Activated T-cell treated with anti-CD3 and anti-CD28 coated beads, Interleukin-2, amount 50 U/mL, for 72 hours (primary cell): Measurements from ENCODE around the gene CCDC9B. TPM values are rescaled to one million over a fixed set of nuclear protein-coding genes. Genes with fewer than 3 reads are reported as not detected.

Experiments used
- ATAC-seq, 2 donors: fragments of 150-1000 bp; cut with Tn5 transposase; replicated peaks in 1 of 2; 2 replicates each; pipeline ENCODE4 v1.10.0; 2021; ENCODE audit warnings: moderate library complexity in 2 of 2, mild to moderate bottlenecking in 1 of 2
- DNase-seq, 2 donors: peaks; one replicate each; pipeline ENCODE4 v3.0.0; 2021 to 2022; ENCODE audit warnings: mixed read lengths in 1 of 2
- H3K27ac Mint-ChIP-seq: one replicate; pipeline ENCODE4 v1.8.0; 2022; ENCODE audit warnings: mild to moderate bottlenecking, moderate library complexity, mixed read lengths
- H3K27me3 Mint-ChIP-seq: one replicate; pipeline ENCODE4 v1.8.0; 2022; ENCODE audit warnings: low read depth, mixed read lengths
- H3K36me3 Mint-ChIP-seq, 2 donors: one replicate each; pipeline ENCODE4 v1.8.0; 2022; ENCODE audit warnings: mixed read lengths in 2 of 2, mild to moderate bottlenecking in 1 of 2; ENCODE audit not compliant: insufficient read depth in 2 of 2
- H3K4me1 Mint-ChIP-seq: one replicate; pipeline ENCODE4 v1.8.0; 2022; ENCODE audit warnings: low read depth, mixed read lengths
- H3K4me3 Mint-ChIP-seq, 2 donors: one replicate each; pipeline ENCODE4 v1.8.0; 2022; ENCODE audit warnings: mild to moderate bottlenecking in 2 of 2, mixed read lengths in 2 of 2, moderate library complexity in 2 of 2
- H3K9me3 Mint-ChIP-seq, 2 donors: one replicate each; pipeline ENCODE4 v1.8.0; 2022; ENCODE audit warnings: mixed read lengths in 2 of 2
- total RNA-seq, 2 donors: library from RNA; stranded (reverse); gene quantifications; one replicate each; pipeline ENCODE4 v1.2.3, GENCODE V29; 2022

The CCDC9B gene
- total RNA-seq, 2 donors from 2014 or later = 1.0 to 1.6 TPM

DNA sequence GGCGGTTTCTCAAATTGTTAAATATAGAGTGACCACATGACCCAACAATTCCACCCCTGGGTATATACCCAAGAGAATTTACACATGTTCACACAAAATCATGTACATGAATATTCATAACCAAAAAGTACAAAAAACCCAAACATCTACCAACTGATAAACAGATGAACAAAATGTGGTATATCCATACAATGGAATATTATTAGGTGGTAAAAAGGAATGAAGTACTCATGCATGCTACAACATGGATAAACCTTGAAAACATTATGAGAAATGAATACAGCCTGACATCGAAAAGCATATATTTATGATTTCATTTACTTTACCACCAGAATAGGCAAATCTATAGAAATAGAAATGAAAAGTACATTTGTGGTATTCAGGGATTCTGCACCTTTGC is 40.4 kb downstream of the CCDC9B start:
- ATAC-seq (no peak), DNase-seq (no peak)
- H3K4me3 Mint-ChIP-seq = no peak overlapping the region
- no peaks in the 10 kb centered on the region for H3K27me3 Mint-ChIP-seq
- H3K9me3 Mint-ChIP-seq = peaks cover 0 to 2% of the 10 kb centered on the region in 2 donors
- peaks cover 9% of the 10 kb centered on the region for H3K4me1 Mint-ChIP-seq
- no peak overlapping the region for H3K27ac Mint-ChIP-seq
- H3K36me3 Mint-ChIP-seq = peaks cover 5 to 16% of the 10 kb centered on the region in 2 donors

DNA sequence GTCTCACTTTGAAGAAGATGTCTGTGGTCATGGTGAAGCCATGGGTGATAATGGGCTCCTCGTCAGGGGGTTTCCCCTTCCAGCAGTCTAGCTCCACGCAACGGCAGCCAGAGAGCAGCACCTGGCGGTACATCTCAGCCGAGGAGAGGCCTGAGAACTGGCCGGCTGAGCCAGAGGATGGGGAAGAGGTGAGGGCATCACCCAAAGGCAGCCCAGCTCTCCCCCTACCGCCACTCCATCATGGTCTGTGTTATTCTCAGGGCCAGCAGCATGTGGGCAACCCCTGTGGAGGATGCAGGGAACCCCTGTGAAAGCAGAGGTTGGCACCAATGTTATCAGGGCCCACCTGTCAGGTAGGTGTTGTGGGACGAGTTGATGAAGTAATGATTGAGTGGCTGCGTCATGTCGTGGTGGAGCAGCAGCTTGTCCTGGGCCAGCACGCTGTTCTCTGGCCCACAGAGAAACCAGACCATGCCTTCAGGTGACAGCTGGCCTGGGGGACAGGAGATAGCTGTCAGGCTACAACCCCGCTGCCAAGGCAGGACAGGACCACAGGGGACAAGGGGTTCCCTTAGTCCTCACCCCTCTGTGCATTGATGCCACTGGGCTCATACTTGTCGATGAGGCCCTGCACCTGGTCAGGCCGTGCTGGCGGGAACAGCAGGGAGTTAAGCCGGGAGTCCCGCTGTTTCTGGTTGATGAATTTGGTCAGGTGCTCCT is 42.4 kb downstream of the CCDC9B start:
- Mint-ChIP-seq H3K27ac (no peak overlapping the region), H3K9me3 (peaks cover 0 to 2% of the 10 kb centered on the region in 2 donors), H3K36me3 (peaks cover 5 to 16% of the 10 kb centered on the region in 2 donors), H3K27me3 (no peaks in the 10 kb centered on the region), H3K4me1 (no peaks in the 10 kb centered on the region), H3K4me3 (no peak overlapping the region)
- DNase-seq (no peak), ATAC-seq (no peak)

DNA sequence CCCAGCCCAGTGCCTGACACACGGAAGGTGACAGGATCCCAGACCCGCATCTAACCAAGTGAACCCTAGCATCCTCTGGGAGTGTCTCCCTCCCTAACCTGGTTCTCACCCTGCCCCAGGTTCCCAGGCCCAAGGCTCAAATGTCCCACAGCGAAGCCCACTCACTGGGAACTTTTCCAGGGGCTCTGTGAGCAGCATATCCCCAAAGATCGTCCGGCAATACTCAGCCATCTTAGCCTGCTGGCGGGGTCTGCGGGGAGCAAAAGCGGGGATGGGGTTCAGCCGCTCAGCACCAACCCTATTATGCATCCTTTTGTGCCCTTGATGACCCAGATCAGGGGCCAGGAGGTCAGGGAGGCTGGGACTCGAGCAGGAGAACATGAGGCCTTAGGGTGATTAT is 43.4 kb downstream of the CCDC9B start:
- Mint-ChIP-seq H3K9me3 (peaks cover 0 to 2% of the 10 kb centered on the region in 2 donors), H3K36me3 (peaks cover 5 to 16% of the 10 kb centered on the region in 2 donors), H3K27me3 (no peaks in the 10 kb centered on the region), H3K27ac (no peak overlapping the region), H3K4me3 (no peak overlapping the region), H3K4me1 (no peaks in the 10 kb centered on the region)
- DNase-seq (no peak), ATAC-seq (no peak)

DNA sequence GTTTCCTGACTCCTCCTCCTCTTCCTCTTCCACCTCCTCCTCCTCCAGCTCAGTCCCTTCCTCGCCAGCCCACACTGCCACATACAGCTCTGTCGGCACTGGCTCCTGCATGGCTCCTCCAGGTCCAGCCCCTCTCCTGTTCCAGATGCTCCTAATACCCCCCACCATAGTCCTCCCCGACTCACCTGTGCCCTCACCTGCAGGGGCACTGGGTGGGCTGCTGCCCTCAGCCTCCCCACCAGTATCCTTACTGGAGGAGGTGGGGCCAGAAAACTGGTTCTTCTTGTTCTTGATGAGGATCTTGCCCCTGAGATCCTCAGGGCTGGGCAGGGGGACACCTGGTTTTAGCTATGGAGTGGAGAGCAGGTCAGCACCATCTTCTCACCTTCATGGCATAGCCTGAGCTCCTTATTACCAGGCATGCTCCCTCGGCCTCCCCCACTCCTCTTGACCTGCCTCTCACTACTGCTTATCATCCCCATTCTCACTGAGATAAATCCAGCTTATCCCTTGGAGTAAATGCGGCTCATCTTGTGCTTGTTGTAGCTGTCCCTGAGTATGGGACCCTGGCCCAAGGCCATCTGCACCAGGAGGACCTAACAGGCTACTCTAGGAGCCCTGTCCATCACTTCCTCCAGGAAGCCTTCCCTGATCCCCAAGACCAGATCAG is 44.0 kb downstream of the CCDC9B start:
- ATAC-seq (no peak), DNase-seq (no peak)
- H3K9me3 Mint-ChIP-seq = peaks cover 0 to 2% of the 10 kb centered on the region in 2 donors
- H3K27ac Mint-ChIP-seq = peak overlapping the region; percentile 67
- H3K4me1 Mint-ChIP-seq = no peaks in the 10 kb centered on the region
- H3K27me3 Mint-ChIP-seq = no peaks in the 10 kb centered on the region
- H3K4me3 Mint-ChIP-seq = no peak overlapping the region
- H3K36me3 Mint-ChIP-seq = peaks cover 5 to 16% of the 10 kb centered on the region in 2 donors

DNA sequence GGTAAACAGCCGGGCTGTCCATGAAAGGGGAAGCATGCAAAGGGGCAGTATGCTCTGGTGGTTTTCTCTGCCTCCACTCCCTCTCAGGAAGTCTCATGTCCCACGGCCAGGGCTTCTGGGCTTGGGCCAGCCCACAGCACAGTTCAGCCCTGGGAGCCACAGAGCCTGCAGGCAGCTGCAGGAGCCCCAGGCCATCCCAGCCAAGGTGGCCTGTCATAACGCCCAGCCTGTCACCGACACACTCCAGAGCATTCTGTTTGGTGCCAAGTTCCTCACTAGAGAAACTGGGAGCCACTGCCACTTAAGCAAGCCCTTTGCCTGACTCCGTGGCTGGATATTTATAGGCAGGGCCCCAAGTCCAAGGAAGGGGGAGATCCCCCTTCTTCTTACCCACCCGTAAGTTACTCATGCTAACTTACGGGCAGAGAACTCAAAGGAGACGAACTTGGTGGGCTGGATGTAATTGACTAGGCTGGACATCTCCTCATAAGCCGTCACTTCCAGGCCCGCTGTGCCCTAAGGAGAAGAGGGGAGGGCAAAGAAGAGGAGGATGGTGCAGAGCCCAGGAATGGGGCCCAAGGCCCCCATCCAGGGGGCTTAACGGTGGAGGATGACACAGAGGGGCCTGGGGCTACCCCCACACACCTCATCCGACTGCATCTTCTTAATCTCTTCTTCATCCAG is 44.7 kb downstream of the CCDC9B start:
- Mint-ChIP-seq H3K27me3 (no peaks in the 10 kb centered on the region), H3K9me3 (peaks cover 0 to 2% of the 10 kb centered on the region in 2 donors), H3K4me3 (no peak overlapping the region), H3K27ac (no peak overlapping the region), H3K36me3 (peaks cover 4 to 13% of the 10 kb centered on the region in 2 donors), H3K4me1 (no peaks in the 10 kb centered on the region)
- DNase-seq = no peak
- ATAC-seq = no peak

DNA sequence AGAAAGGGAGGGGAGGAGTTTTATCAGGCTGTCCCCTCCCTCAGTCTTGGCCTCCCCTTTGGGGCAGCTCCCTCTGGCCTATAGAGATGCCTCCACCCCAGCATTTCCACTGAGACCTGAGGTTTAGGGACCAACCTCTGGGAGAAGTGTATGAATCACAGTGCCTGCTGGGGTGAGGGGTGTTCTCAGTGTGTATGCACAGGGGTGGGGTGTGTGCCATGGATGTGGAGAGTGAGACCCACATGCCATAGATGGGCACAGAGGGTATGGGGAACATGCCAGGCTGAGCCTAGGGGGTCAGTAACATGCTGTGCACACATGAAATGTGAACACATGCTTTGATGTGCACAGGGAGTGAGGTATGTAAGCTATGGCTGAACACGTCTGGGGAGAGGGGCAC is 45.4 kb downstream of the CCDC9B start:
- no peak for ATAC-seq
- Mint-ChIP-seq H3K27ac (no peak overlapping the region), H3K27me3 (no peaks in the 10 kb centered on the region), H3K4me1 (no peaks in the 10 kb centered on the region), H3K36me3 (peaks cover 4 to 9% of the 10 kb centered on the region in 2 donors), H3K9me3 (no peaks in the 10 kb centered on the region), H3K4me3 (no peak overlapping the region)
- no peak for DNase-seq

DNA sequence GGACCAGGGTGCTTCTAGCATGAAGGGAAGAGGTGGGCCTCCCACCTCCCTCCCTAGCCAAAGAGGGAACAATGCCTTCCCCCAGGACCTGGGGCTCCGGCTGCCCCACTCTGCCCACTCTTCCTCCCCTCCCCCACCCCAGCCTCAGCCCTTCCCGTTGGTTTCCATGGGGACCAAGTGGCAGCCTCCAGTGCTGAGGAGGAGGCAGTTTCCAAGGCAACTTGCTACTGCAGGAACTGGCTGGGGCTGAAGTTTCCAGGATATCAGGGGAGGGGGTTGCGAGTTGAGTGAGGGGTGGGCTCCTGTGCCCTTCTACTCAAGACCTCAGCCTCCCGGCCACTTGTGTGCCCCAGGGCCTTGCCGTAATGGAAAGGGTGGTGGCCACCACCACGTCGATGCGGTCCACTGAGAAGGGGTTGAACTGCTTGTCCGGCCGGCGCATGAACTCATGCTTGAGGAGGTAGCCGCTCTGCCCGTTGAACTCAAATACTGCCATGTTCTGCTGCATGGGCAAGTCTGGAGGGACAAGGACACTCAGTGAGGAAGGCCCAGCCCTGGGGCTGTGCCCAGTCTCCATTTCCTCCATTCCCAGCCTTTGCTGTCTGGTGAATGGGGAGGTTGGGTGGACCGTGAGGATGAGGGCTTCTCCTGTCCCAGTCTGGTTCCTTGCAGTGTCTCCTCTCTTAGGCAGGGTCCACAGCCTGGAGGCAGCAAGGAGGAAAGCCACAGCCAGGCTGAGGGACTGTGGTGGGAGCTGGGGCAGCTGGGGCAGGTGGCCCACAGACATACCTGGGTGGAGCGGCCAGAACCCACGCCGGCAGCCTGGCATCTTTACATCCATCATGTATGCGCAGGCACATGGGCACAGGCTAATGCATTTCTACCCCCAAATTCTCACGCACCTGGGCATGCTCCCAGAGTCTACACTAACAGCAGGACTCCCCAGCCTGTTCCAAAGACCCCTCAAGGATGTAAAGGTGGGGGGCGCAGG is 46.5 kb downstream of the CCDC9B start:
- no peak overlapping the region for H3K27ac Mint-ChIP-seq
- no peaks in the 10 kb centered on the region for H3K4me1 Mint-ChIP-seq
- H3K9me3 Mint-ChIP-seq = no peaks in the 10 kb centered on the region
- ATAC-seq = no peak
- no peak for DNase-seq
- peaks cover under 1 to 1% of the 10 kb centered on the region in 2 donors for H3K36me3 Mint-ChIP-seq
- H3K4me3 Mint-ChIP-seq = no peak overlapping the region
- no peaks in the 10 kb centered on the region for H3K27me3 Mint-ChIP-seq

DNA sequence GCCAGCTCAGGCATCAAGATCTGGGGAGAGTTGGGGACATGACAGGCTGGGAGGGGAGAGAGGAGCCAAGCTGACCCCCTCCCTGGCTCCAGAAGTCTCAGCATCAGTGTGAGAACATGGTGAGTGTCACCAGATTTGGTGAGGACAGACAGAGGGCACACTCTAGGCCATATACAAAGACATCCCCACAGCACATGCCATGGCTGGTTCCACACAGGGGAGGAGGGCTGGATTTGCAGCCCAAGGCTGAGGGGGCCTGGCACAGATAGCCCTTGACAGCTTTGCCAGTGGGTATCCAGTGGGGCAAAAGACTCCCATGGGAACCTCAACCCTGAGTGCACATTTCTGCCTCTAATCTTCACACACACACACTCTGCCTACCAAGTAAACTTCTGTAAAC is 47.7 kb downstream of the CCDC9B start:
- no peaks in the 10 kb centered on the region for H3K9me3 Mint-ChIP-seq
- H3K36me3 Mint-ChIP-seq = no peaks in the 10 kb centered on the region
- H3K4me1 Mint-ChIP-seq = no peaks in the 10 kb centered on the region
- H3K27ac Mint-ChIP-seq = no peak overlapping the region
- DNase-seq (no peak), ATAC-seq (no peak)
- H3K4me3 Mint-ChIP-seq = no peak overlapping the region
- no peaks in the 10 kb centered on the region for H3K27me3 Mint-ChIP-seq

DNA sequence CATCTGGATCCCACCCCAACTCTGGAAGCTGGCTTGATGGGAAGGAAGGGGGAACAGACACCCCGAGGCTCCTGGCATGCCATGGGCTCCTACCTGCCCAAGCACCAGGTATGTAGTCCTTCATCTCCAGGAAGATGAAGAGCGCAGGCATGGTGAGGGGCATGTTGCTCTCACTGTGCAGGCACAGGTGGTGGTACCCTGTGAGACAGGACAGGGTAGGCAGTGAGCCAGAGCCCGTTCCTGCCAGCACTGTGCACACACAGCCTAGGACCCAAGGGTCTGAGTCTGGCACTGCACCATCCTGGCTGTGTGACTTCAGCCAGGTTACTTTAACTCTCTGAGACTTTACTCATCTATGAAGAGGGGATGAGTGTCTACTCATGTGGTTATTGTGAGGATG is 48.5 kb downstream of the CCDC9B start:
- Mint-ChIP-seq H3K4me3 (no peak overlapping the region), H3K27me3 (no peaks in the 10 kb centered on the region), H3K27ac (no peak overlapping the region), H3K4me1 (no peaks in the 10 kb centered on the region), H3K9me3 (no peaks in the 10 kb centered on the region), H3K36me3 (no peaks in the 10 kb centered on the region)
- DNase-seq = no peak
- ATAC-seq = no peak

DNA sequence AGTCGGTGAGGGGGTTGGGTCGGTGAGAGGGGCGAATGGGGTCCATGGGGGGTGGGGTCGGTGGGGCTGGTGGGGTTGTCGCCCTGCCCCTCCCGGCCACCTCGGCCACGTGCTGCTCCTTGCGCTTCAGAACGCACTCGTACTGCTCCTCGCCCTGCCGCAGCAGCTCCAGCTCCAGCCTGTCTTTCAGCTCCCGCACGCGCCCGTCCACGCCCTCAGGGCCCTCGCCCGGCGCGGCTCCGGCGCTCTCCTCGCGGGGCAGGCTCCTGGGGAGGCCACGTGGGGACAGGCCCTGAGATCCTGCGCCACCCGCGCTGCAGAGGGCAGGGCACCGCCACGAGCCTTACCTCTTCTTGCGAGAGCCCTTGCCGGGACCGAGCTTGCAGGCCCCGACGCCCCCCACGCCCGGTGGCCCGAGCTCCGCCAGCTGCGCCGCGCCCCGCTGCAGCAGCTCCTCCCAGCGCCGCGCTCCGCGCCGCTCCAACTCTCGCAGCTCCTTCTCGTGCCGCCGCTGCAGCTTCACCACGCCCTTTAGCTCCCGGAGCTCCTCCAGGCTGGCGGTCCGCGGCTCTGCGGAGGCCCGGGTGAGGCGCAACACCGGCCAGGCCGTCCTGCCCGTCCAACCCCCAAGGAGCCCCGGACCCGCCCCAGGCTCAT is 49.7 kb downstream of the CCDC9B start:
- Mint-ChIP-seq H3K4me3 (no peak overlapping the region), H3K4me1 (no peaks in the 10 kb centered on the region), H3K27me3 (no peaks in the 10 kb centered on the region), H3K36me3 (no peaks in the 10 kb centered on the region), H3K27ac (no peak overlapping the region), H3K9me3 (no peaks in the 10 kb centered on the region)
- no peak for DNase-seq
- no peak for ATAC-seq

DNA sequence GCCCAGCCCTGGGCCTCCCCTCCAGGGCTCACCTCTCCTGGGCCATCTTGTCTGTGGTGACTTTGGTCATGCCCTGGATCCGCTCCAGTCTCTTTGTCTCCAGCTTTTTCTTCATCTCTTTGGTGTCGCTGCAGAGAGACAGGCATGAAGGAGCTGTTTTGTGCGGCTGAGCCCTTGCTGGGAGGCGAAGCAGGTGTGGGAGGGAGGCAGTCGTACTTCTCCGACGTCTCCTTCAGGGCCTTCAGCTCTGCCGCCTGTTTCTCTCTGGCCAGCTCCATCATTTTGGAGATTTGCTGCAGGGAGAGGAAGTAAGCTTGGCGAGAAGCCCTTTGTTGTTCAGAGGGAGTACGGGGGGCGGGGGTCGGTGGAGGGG is 50.2 kb downstream of the CCDC9B start:
- no peak for ATAC-seq
- Mint-ChIP-seq H3K27me3 (no peaks in the 10 kb centered on the region), H3K4me1 (no peaks in the 10 kb centered on the region), H3K27ac (no peak overlapping the region), H3K36me3 (no peaks in the 10 kb centered on the region), H3K9me3 (no peaks in the 10 kb centered on the region), H3K4me3 (no peak overlapping the region)
- DNase-seq = no peak

DNA sequence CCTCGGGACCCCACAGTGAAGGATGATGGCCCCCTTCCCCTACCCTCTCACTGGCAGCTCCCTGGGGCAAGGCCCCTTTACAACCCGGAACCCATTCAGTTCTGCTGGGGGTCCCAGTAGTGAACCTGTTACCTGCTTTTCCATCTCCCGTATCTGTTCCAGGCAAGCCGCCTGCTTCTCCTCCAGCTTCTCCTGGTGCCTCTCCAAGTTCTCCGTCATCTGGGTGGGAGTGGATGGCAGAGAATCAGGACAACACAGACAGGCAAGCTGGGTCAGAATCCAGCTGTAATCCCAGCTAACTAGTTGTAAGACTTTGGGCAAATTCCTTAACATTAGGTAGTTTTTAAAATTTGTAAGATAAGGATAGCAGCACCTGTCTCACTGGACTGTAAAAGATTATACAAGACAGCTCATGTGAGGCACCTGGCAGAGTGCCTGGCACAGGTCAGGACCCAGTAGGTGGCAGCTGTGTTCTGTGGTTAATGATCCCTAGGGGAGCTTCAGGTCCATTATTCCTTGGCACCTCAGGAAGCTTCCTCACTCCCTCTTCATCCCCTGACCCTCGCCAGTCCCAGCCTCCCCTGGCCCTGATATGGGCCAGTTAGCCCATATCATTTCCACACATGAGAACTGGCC is 51.5 kb downstream of the CCDC9B start:
- no peaks in the 10 kb centered on the region for H3K36me3 Mint-ChIP-seq

More for the DNA sequence above, 51.5 kb downstream of the CCDC9B start:
- ATAC-seq = no peak
- Mint-ChIP-seq H3K4me1 (no peaks in the 10 kb centered on the region), H3K27ac (no peak overlapping the region), H3K9me3 (no peaks in the 10 kb centered on the region), H3K27me3 (no peaks in the 10 kb centered on the region), H3K4me3 (no peak overlapping the region)
- DNase-seq = no peak
